HL-60 (cell line): Measurements from ENCODE around the gene TINAGL1.

Experiments
- POLR2AphosphoS5 ChIP-seq: IDR thresholded peaks from 2 replicates; pipeline ENCODE4 v1.6.1; 2012; ENCODE audit warnings: low read depth
- SPI1 ChIP-seq: IDR thresholded peaks from 2 replicates; pipeline ENCODE4 v1.6.1; 2012; ENCODE audit warnings: low read depth, mild to moderate bottlenecking, borderline replicate concordance
- TF ChIP-seq, protein P1 (sequence below): IDR thresholded peaks from one replicate; pipeline ENCODE4 v1.5.1; 2011; ENCODE audit warnings: low read length, control low read depth, inconsistent platforms; ENCODE audit not compliant: insufficient read depth
- TF ChIP-seq, protein P2 (sequence below): IDR thresholded peaks from 2 replicates; pipeline ENCODE4 v1.6.1; 2012; ENCODE audit warnings: low read depth; ENCODE audit not compliant: insufficient replicate concordance

DNA sequence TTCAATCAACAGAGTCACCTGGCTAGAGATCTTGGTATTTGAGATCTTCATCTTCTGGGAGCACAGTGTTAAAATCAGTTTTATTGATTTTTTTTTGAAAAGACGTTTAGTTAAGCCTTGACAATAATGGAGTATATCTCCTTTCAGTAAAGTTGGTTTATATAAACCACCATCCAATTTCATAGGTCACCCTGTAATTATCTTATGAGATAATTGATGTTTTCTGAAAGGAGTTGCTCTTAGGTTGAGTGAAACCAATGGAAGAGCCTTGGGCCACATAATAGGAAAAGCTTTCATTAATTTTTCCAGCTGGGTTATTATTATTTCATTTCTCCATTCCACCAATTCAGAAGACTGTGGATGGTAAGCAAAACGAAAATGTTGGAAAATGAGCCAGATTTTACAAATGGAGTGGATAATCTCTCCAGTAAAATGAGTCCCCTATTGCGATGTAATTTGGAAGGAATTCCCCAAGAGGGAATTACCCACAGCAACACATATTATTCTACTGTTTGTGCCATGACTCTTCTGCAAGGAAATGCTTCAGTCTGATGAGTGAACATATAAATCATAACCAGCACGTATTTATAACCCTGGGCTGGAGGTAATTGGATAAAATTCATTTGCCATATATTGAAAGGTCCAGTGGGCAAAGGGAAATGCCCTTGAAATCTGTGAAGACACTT is 46.2 kb upstream of the TINAGL1 start:
- TF ChIP-seq, protein P1, sequence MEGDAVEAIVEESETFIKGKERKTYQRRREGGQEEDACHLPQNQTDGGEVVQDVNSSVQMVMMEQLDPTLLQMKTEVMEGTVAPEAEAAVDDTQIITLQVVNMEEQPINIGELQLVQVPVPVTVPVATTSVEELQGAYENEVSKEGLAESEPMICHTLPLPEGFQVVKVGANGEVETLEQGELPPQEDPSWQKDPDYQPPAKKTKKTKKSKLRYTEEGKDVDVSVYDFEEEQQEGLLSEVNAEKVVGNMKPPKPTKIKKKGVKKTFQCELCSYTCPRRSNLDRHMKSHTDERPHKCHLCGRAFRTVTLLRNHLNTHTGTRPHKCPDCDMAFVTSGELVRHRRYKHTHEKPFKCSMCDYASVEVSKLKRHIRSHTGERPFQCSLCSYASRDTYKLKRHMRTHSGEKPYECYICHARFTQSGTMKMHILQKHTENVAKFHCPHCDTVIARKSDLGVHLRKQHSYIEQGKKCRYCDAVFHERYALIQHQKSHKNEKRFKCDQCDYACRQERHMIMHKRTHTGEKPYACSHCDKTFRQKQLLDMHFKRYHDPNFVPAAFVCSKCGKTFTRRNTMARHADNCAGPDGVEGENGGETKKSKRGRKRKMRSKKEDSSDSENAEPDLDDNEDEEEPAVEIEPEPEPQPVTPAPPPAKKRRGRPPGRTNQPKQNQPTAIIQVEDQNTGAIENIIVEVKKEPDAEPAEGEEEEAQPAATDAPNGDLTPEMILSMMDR = no peak
- TF ChIP-seq, protein P2, sequence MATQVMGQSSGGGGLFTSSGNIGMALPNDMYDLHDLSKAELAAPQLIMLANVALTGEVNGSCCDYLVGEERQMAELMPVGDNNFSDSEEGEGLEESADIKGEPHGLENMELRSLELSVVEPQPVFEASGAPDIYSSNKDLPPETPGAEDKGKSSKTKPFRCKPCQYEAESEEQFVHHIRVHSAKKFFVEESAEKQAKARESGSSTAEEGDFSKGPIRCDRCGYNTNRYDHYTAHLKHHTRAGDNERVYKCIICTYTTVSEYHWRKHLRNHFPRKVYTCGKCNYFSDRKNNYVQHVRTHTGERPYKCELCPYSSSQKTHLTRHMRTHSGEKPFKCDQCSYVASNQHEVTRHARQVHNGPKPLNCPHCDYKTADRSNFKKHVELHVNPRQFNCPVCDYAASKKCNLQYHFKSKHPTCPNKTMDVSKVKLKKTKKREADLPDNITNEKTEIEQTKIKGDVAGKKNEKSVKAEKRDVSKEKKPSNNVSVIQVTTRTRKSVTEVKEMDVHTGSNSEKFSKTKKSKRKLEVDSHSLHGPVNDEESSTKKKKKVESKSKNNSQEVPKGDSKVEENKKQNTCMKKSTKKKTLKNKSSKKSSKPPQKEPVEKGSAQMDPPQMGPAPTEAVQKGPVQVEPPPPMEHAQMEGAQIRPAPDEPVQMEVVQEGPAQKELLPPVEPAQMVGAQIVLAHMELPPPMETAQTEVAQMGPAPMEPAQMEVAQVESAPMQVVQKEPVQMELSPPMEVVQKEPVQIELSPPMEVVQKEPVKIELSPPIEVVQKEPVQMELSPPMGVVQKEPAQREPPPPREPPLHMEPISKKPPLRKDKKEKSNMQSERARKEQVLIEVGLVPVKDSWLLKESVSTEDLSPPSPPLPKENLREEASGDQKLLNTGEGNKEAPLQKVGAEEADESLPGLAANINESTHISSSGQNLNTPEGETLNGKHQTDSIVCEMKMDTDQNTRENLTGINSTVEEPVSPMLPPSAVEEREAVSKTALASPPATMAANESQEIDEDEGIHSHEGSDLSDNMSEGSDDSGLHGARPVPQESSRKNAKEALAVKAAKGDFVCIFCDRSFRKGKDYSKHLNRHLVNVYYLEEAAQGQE = no peak
- no peak for TF ChIP-seq SPI1
- no peak for TF ChIP-seq POLR2AphosphoS5
